CD14-positive monocyte (primary cell): ENCODE data around the gene EEF1AKMT4. TPM values are rescaled to one million over a fixed set of nuclear protein-coding genes. Genes with fewer than 3 reads are reported as not detected.

Source experiments
- DNase-seq, 3 donors: peaks; one replicate each; pipeline ENCODE4 v3.0.0-alpha.2; 2011 to 2022
- H2AFZ ChIP-seq: 2 replicates; pipeline ENCODE4 v1.6.0; 2012; ENCODE audit warnings: mild to moderate bottlenecking, low read depth, low read length, inconsistent platforms; ENCODE audit not compliant: insufficient read depth, poor library complexity, severe bottlenecking
- H3K27ac ChIP-seq, 2 donors: 1 replicate in 1 of 2; 2 replicates in 1 of 2; pipeline ENCODE4 v1.5.1; 2012 to 2013; ENCODE audit warnings: low read length in 2 of 2, control low read depth in 1 of 2, inconsistent platforms in 1 of 2, low read depth in 1 of 2, mild to moderate bottlenecking in 1 of 2
- H3K27me3 ChIP-seq, 2 donors: one replicate each; pipeline versions ENCODE4 v1.6.0 to v1.6.1; 2011 to 2013; ENCODE audit warnings: low read length in 2 of 2; ENCODE audit not compliant: control insufficient read depth in 2 of 2, insufficient read depth in 2 of 2
- H3K36me3 ChIP-seq, 2 donors: replicated peaks in 1 of 2; 1 replicate in 1 of 2; 2 replicates in 1 of 2; pipeline versions ENCODE4 v1.5.1 to v1.6.1; 2012 to 2013; ENCODE audit warnings: low read length in 2 of 2, control low read depth in 1 of 2, inconsistent platforms in 1 of 2, mild to moderate bottlenecking in 1 of 2; ENCODE audit not compliant: insufficient read depth in 2 of 2, control insufficient read depth in 1 of 2
- H3K4me1 ChIP-seq, 2 donors: 1 replicate in 1 of 2; 2 replicates in 1 of 2; pipeline versions ENCODE4 v1.5.1 to v1.6.1; 2012 to 2013; ENCODE audit warnings: low read length in 2 of 2, control low read depth in 1 of 2, inconsistent platforms in 1 of 2, mild to moderate bottlenecking in 1 of 2, moderate library complexity in 1 of 2; ENCODE audit not compliant: insufficient read depth in 2 of 2, control insufficient read depth in 1 of 2
- H3K4me2 ChIP-seq: replicated peaks from 2 replicates; pipeline ENCODE3; 2012; ENCODE audit warnings: low read length, moderate library complexity, mild to moderate bottlenecking; ENCODE audit not compliant: poor library complexity, severe bottlenecking; ENCODE audit errors: extremely low read depth
- H3K4me3 ChIP-seq, 3 experiments: fragments of 200-600 bp in 1 of 3; sonication (generic) in 1 of 3; replicated peaks in 1 of 3; 1 replicate in 2 of 3; 2 replicates in 1 of 3; pipeline ENCODE4 v1.5.1; 2011 to 2013; ENCODE audit warnings: low read length in 3 of 3, mild to moderate bottlenecking in 3 of 3, control low read depth in 2 of 3, low read depth in 2 of 3, inconsistent platforms in 1 of 3, moderate library complexity in 1 of 3
- H3K79me2 ChIP-seq: 2 replicates; pipeline ENCODE4 v1.6.0; 2012; ENCODE audit warnings: mild to moderate bottlenecking, control low read depth, inconsistent platforms, low read length, moderate library complexity; ENCODE audit not compliant: insufficient read depth
- H3K9ac ChIP-seq: 2 replicates; pipeline ENCODE4 v1.6.0; 2017; ENCODE audit warnings: low read length, mild to moderate bottlenecking; ENCODE audit not compliant: insufficient read depth, poor library complexity, severe bottlenecking
- H3K9me3 ChIP-seq, 2 donors: replicated peaks in 1 of 2; 1 replicate in 1 of 2; 2 replicates in 1 of 2; pipeline versions ENCODE4 v1.5.1 to v1.6.1; 2012 to 2013; ENCODE audit warnings: low read length in 2 of 2, control low read depth in 1 of 2; ENCODE audit not compliant: control insufficient read depth in 1 of 2, insufficient read depth in 1 of 2
- H4K20me1 ChIP-seq: 2 replicates; pipeline ENCODE4 v1.6.0; 2012; ENCODE audit warnings: mild to moderate bottlenecking, low read length, control low read depth, moderate library complexity; ENCODE audit not compliant: insufficient read depth
- H3K27ac Mint-ChIP-seq, 7 donors: one replicate each; pipeline ENCODE4 v1.8.0; 2020; ENCODE audit warnings: mild to moderate bottlenecking in 7 of 7, mixed read lengths in 7 of 7, moderate library complexity in 6 of 7, inconsistent platforms in 2 of 7
- H3K27me3 Mint-ChIP-seq, 3 donors: one replicate each; pipeline ENCODE4 v1.8.0; 2021 to 2022; ENCODE audit warnings: low read depth in 3 of 3, mild to moderate bottlenecking in 3 of 3, mixed read lengths in 3 of 3, moderate library complexity in 3 of 3, inconsistent platforms in 1 of 3
- H3K36me3 Mint-ChIP-seq, 2 donors: one replicate each; pipeline ENCODE4 v1.8.0; 2020; ENCODE audit warnings: mixed read lengths in 2 of 2, inconsistent platforms in 1 of 2, mild to moderate bottlenecking in 1 of 2
- H3K4me1 Mint-ChIP-seq: one replicate; pipeline ENCODE4 v1.8.0; 2020; ENCODE audit warnings: mild to moderate bottlenecking, mixed read lengths
- H3K4me3 Mint-ChIP-seq, 2 donors: one replicate each; pipeline ENCODE4 v1.8.0; 2020; ENCODE audit warnings: mild to moderate bottlenecking in 2 of 2, mixed read lengths in 2 of 2, moderate library complexity in 1 of 2
- H3K9me3 Mint-ChIP-seq, 7 donors: one replicate each; pipeline ENCODE4 v1.8.0; 2020 to 2022; ENCODE audit warnings: mixed read lengths in 7 of 7, mild to moderate bottlenecking in 6 of 7, moderate library complexity in 6 of 7, inconsistent platforms in 2 of 7
- CTCF ChIP-seq: fragments of 200-600 bp; IDR thresholded peaks from one replicate; pipeline ENCODE4 v1.8.0; 2022; ENCODE audit warnings: antibody characterized with exemption, mild to moderate bottlenecking
- WGBS: methylation state at CpG from one replicate; pipeline ENCODE4 v1.1.5; 2013; ENCODE audit warnings: missing lambda C conversion rate; ENCODE audit not compliant: insufficient coverage; 5-methylcytosine and 5-hydroxymethylcytosine counted together
- intact Hi-C, 2 donors: fragments of 100-400 bp; cut with micrococcal nuclease; formaldehyde crosslinking; loops; one replicate each; pipeline versions ENCODE4 v1.15.0 to v1.15.1; 2023
- polyA plus RNA-seq, 3 donors: library from polyadenylated mRNA; depleted of rRNA in 1 of 3; unstranded in 2 of 3; stranded (reverse) in 1 of 3; fragments of 300-500 nt in 2 of 3; fragments of >200 nt in 1 of 3; fragmentation: Illumina TruSeq in 2 of 3; gene quantifications; 1 replicate in 2 of 3; 2 replicates in 1 of 3; pipeline ENCODE4 v1.2.3, GENCODE V29; 2012 to 2021

EEF1AKMT4 gene
- polyA plus RNA-seq, 3 donors = 4.0 to 12.0 (median 7.3) TPM

- no CpG with 5 or more reads among the region's 5 CpGs for WGBS
- no peaks in the 10 kb centered on the region for H3K9me3 ChIP-seq
- intact Hi-C loops = no loop called here
- H3K4me2 ChIP-seq = no peak overlapping the region
- H3K27me3 Mint-ChIP-seq = peaks cover 21 to 33% (median 25%) of the 10 kb centered on the region in 3 donors
- H3K4me1 ChIP-seq = no peaks in the 10 kb centered on the region
- no peaks in the 10 kb centered on the region for H4K20me1 ChIP-seq
- no peak for TF ChIP-seq CTCF
- no peak overlapping the region for H2AFZ ChIP-seq
- H3K36me3 ChIP-seq = no peaks in the 10 kb centered on the region
- no peak overlapping the region for H3K9ac ChIP-seq
- no peak overlapping the region for H3K27ac Mint-ChIP-seq
- no peak overlapping the region for H3K4me3 ChIP-seq
- H3K36me3 Mint-ChIP-seq = no peaks in the 10 kb centered on the region
- H3K4me1 Mint-ChIP-seq = no peaks in the 10 kb centered on the region
- no peak for DNase-seq
- H3K9me3 Mint-ChIP-seq = peaks cover 0 to 3% (median 0%) of the 10 kb centered on the region in 7 donors
- H3K27ac ChIP-seq = no peak overlapping the region
- H3K4me3 Mint-ChIP-seq = no peak overlapping the region
- H3K27me3 ChIP-seq = no peaks in the 10 kb centered on the region
- no peaks in the 10 kb centered on the region for H3K79me2 ChIP-seq
Measured at GRCh38 chr3:184211297-184211696, 38.2 kb upstream of the EEF1AKMT4 start.

- Mint-ChIP-seq H3K9me3 (peaks cover 0 to 3% (median 0%) of the 10 kb centered on the region in 7 donors), H3K27me3 (peaks cover 17 to 32% (median 22%) of the 10 kb centered on the region in 3 donors), H3K27ac (no peak overlapping the region), H3K4me1 (no peaks in the 10 kb centered on the region), H3K4me3 (no peak overlapping the region), H3K36me3 (no peaks in the 10 kb centered on the region)
- no peaks in the 10 kb centered on the region for H3K4me1 ChIP-seq
- intact Hi-C loops = no loop called here
- TF ChIP-seq CTCF = no peak
- no CpG with 5 or more reads among the region's 5 CpGs for WGBS
- DNase-seq = no peak
- no peak overlapping the region for H3K27ac ChIP-seq
- H3K36me3 ChIP-seq = no peaks in the 10 kb centered on the region
- no peak overlapping the region for H3K4me3 ChIP-seq
- no peaks in the 10 kb centered on the region for H3K79me2 ChIP-seq
- no peak overlapping the region for H3K9ac ChIP-seq
- H3K4me2 ChIP-seq = no peak overlapping the region
- H3K27me3 ChIP-seq = no peaks in the 10 kb centered on the region
- no peaks in the 10 kb centered on the region for H3K9me3 ChIP-seq
- H2AFZ ChIP-seq = no peak overlapping the region
- no peaks in the 10 kb centered on the region for H4K20me1 ChIP-seq
Measured at GRCh38 chr3:184211718-184212117, 37.8 kb upstream of the EEF1AKMT4 start.
